T follicular helper cell (primary cell): ENCODE measurements around the gene GPR50.

ENCODE experiments used
- DNase-seq: peaks from one replicate; pipeline ENCODE4 v3.0.0-alpha.2; 2020; ENCODE audit warnings: low read depth
- total RNA-seq, 2 experiments: gene quantifications; one replicate each; lab custom pipeline; 2026; lab: John Stamatoyannopoulos, UW

Gene GPR50
- 0 to 0.18 reads per million in 2 experiments for total RNA-seq

GRCh38 chrX:151176231-151176750, at the start of gene GPR50:
Gene GPR50, plus strand, starts transcription at chrX:151176584. Its CDS starts 138 bp downstream, at chrX:151176722.
- no peak for DNase-seq

GRCh38 chrX:151132531-151132930, 43.9 kb upstream of the GPR50 start:
- DNase-seq, result no peak

- peak; percentile 4 for DNase-seq
These were observed 24.6 kb upstream of the GPR50 start for GRCh38 chrX:151151665-151152267.

- DNase-seq, result no peak
These were observed 23.3 kb upstream of the GPR50 start for GRCh38 chrX:151153086-151153485.

- DNase-seq, result no peak
These were observed 22.7 kb upstream of the GPR50 start for GRCh38 chrX:151153667-151154066.

GRCh38 chrX:151155234-151155633, 21.1 kb upstream of the GPR50 start:
- no peak for DNase-seq

- DNase-seq, result no peak
These were observed 14.7 kb upstream of the GPR50 start for GRCh38 chrX:151161690-151162089.

- no peak for DNase-seq
These were observed 8.5 kb upstream of the GPR50 start for GRCh38 chrX:151167791-151168345.

GRCh38 chrX:151169783-151170182, 6.6 kb upstream of the GPR50 start:
- DNase-seq, result no peak

- DNase-seq, result no peak
These were observed 1.7 kb upstream of the GPR50 start for GRCh38 chrX:151174581-151175282.

- DNase-seq, result no peak
These were observed 911 bp upstream of the GPR50 start for GRCh38 chrX:151175283-151176062.

- no peak for DNase-seq
These were observed 1.0 kb downstream of the GPR50 start for GRCh38 chrX:151177141-151178027.

GRCh38 chrX:151178746-151179145, 2.4 kb downstream of the GPR50 start:
- DNase-seq, result no peak

- DNase-seq, result no peak
These were observed 4.0 kb downstream of the GPR50 start for GRCh38 chrX:151180400-151180799.

- no peak for DNase-seq
These were observed 4.7 kb downstream of the GPR50 start for GRCh38 chrX:151181088-151181487.

- DNase-seq, result no peak
These were observed 6.9 kb downstream of the GPR50 start for GRCh38 chrX:151183233-151183753.

- no peak for DNase-seq
These were observed 7.7 kb downstream of the GPR50 start for GRCh38 chrX:151183912-151184565.

GRCh38 chrX:151184705-151185104, 8.3 kb downstream of the GPR50 start:
- no peak for DNase-seq

GRCh38 chrX:151206871-151207270, 30.5 kb downstream of the GPR50 start:
- no peak for DNase-seq

GRCh38 chrX:151225843-151226242, 49.5 kb downstream of the GPR50 start:
- no peak for DNase-seq
